HepG2 (cell line): ENCODE results near the gene CYB5D1. TPM values are rescaled to one million over a fixed set of nuclear protein-coding genes. Genes with fewer than 3 reads are reported as not detected.

Source experiments
- CREM ChIP-seq, 2 experiments: sonication (generic) in 1 of 2; formaldehyde crosslinking in 1 of 2; IDR thresholded peaks; 2 replicates each; pipeline versions ENCODE4 v1.4.0 to v1.6.1; 2016 to 2020; ENCODE audit warnings: antibody characterized with exemption in 1 of 2, mild to moderate bottlenecking in 1 of 2, missing genetic modification reagents in 1 of 2
- ETV5 ChIP-seq: IDR thresholded peaks from 2 replicates; pipeline ENCODE4 v1.6.1; 2018; ENCODE audit warnings: missing biosample characterization, missing genetic modification reagents, inconsistent platforms, borderline replicate concordance
- GPBP1L1 ChIP-seq: sonication (generic); formaldehyde crosslinking; IDR thresholded peaks from 2 replicates; pipeline ENCODE4 v1.5.0; 2020; ENCODE audit warnings: mild to moderate bottlenecking, missing genetic modification reagents
- HMGXB3 ChIP-seq: sonication (generic); formaldehyde crosslinking; IDR thresholded peaks from 2 replicates; pipeline ENCODE4 v1.4.0; 2020; ENCODE audit warnings: missing genetic modification reagents, borderline replicate concordance
- NFE2 ChIP-seq: sonication (generic); formaldehyde crosslinking; IDR thresholded peaks from 2 replicates; pipeline ENCODE4 v1.4.0; 2020; ENCODE audit warnings: missing genetic modification reagents
- RAD21 ChIP-seq: fragments of 450-650 bp; formaldehyde crosslinking; IDR thresholded peaks from 2 replicates; pipeline ENCODE4 v1.5.0; 2020; ENCODE audit warnings: mild to moderate bottlenecking
- SKIL ChIP-seq: sonication (generic); formaldehyde crosslinking; IDR thresholded peaks from 2 replicates; pipeline ENCODE4 v1.8.0; 2022; ENCODE audit warnings: missing genetic modification reagents, mild to moderate bottlenecking, moderate library complexity, borderline replicate concordance
- SNAPC2 ChIP-seq: sonication (generic); formaldehyde crosslinking; IDR thresholded peaks from 2 replicates; pipeline ENCODE4 v1.8.1; 2022; ENCODE audit warnings: mild to moderate bottlenecking, missing genetic modification reagents
- TFAP4 ChIP-seq: sonication (generic); IDR thresholded peaks from 2 replicates; pipeline ENCODE4 v1.6.1; 2016; ENCODE audit warnings: low read depth, borderline replicate concordance
- THAP9 ChIP-seq: sonication (generic); formaldehyde crosslinking; IDR thresholded peaks from 2 replicates; pipeline ENCODE4; 2020; ENCODE audit warnings: missing genetic modification reagents, mild to moderate bottlenecking, borderline replicate concordance
- U2AF2 ChIP-seq: fragments of 200-400 bp; formaldehyde crosslinking; IDR thresholded peaks from 2 replicates; pipeline ENCODE4 v1.6.1; 2017; ENCODE audit warnings: low read depth, mild to moderate bottlenecking, low read length
- ZFP36 ChIP-seq: fragments of 150-350 bp; IDR thresholded peaks from 2 replicates; pipeline ENCODE4 v1.6.1; 2018; ENCODE audit warnings: borderline replicate concordance, low read length, low read depth; ENCODE audit not compliant: partially characterized antibody
- ZNF576 ChIP-seq: sonication (generic); formaldehyde crosslinking; IDR thresholded peaks from 2 replicates; pipeline ENCODE4 v1.4.0; 2020; ENCODE audit warnings: mild to moderate bottlenecking, missing genetic modification reagents
- polyA plus RNA-seq, 8 experiments: library from polyadenylated mRNA; depleted of rRNA in 3 of 8; stranded (reverse) in 7 of 8; unstranded in 1 of 8; fragments of >200 nt; fragmentation: Illumina TruSeq in 4 of 8; extraction: Trizol in 4 of 8; gene quantifications; 2 replicates each; pipeline versions ENCODE4 v1.2.1 to v1.2.3, GENCODE V29; 2011 to 2016; ENCODE audit warnings: low read depth in 4 of 8, missing spikeins in 1 of 8, mixed read lengths in 1 of 8; ENCODE audit not compliant: insufficient read depth in 1 of 8
- total RNA-seq, 5 experiments: library from RNA; depleted of rRNA; stranded (reverse); fragments of >200 nt; fragmentation: Illumina TruSeq; extraction: Trizol; gene quantifications; 2 replicates each; pipeline ENCODE4 v1.2.3, GENCODE V29; 2016; ENCODE audit warnings: low read depth in 1 of 5

Gene CYB5D1
- total and polyA plus RNA-seq, 2 of the 13 experiments (the other 11 are each of a cell fraction or from before 2014, with no cell fraction given): 8.9 to 17.0 TPM

- TF ChIP-seq SKIL (CRISPR knock-in tag): 0 out of 2 replicates have a peak, but pooled peaks have one; percentile 27
- no peak for TF ChIP-seq HMGXB3 (CRISPR knock-in tag)
- TF ChIP-seq U2AF2: no peak
- peak; percentile 48; the same call in 1 of the 2 replicates for TF ChIP-seq ETV5 (CRISPR knock-in tag)
- TF ChIP-seq ZNF576 (CRISPR knock-in tag): peak; percentile 100
- TF ChIP-seq ZFP36: no peak
- TF ChIP-seq CREM (IDR thresholded peaks at IDR 0.05): no peak
- no peak for TF ChIP-seq CREM (CRISPR knock-in tag; IDR thresholded peaks at IDR 0.05)
- peak; percentile 96 for TF ChIP-seq RAD21 (CRISPR knock-in tag)
- TF ChIP-seq TFAP4: no peak
- TF ChIP-seq GPBP1L1: no peak
- TF ChIP-seq NFE2: no peak
- TF ChIP-seq SNAPC2 (CRISPR knock-in tag): no peak
- no peak for TF ChIP-seq THAP9
Measured at GRCh38 chr17:7851438-7852261, 6.2 kb upstream of the CYB5D1 start (continued).
